ENCODE results near the gene USP34. TPM values are rescaled to one million over a fixed set of nuclear protein-coding genes. Genes with fewer than 3 reads are reported as not detected.

USP34 gene
- total and polyA plus RNA-seq, 2 of the 8 experiments (the other 6 are each of a cell fraction or from before 2014, with no cell fraction given) = 56.7 to 91.7 TPM

- no peak overlapping the region for H3K4me2 ChIP-seq (ENCODE audit: insufficient read depth in 1 of 2, low read depth in 2 of 2, low read length in 2 of 2)
- no peak overlapping the region for H3K4ac ChIP-seq (replicated peaks; ENCODE audit: insufficient read length, low read depth, low read length)
- H4K8ac ChIP-seq (ENCODE audit: extremely low read depth, insufficient read depth, low read length) = no peak overlapping the region
- no peak overlapping the region for H3K27ac ChIP-seq (ENCODE audit: low read depth, low read length)
- H2BK20ac ChIP-seq (ENCODE audit: low read length) = no peak overlapping the region
- no peak overlapping the region for H2BK5ac ChIP-seq (ENCODE audit: low read depth, low read length)
- no peaks in the 10 kb centered on the region for H3K4me1 ChIP-seq (replicated peaks in 1 of 4; ENCODE audit: control insufficient read depth in 3 of 4, insufficient read depth in 4 of 4, low read length in 3 of 4)
- H3K36me3 ChIP-seq (ENCODE audit: control insufficient read depth in 2 of 4, insufficient read depth in 4 of 4, low read length in 3 of 4) = peaks cover 0 to 18% (median 2%) of the 10 kb centered on the region in 4 experiments; a peak in 2 of 8 replicates
- no peaks in the 10 kb centered on the region for H3K79me2 ChIP-seq (ENCODE audit: control insufficient read depth in 1 of 2, insufficient read depth in 2 of 2, low read length in 2 of 2)
- H3K4me3 ChIP-seq (ENCODE audit: extremely low read depth in 1 of 4, insufficient read depth in 2 of 4, low read depth in 3 of 4, low read length in 4 of 4) = no peak overlapping the region
- H2AFZ ChIP-seq (ENCODE audit: low read length) = no peak overlapping the region
- no peak overlapping the region for H4K91ac ChIP-seq (replicated peaks; ENCODE audit: insufficient read length, low read length)
- no peaks in the 10 kb centered on the region for H3K9me3 ChIP-seq (ENCODE audit: insufficient read depth in 2 of 2, low read depth in 1 of 2, low read length in 1 of 2)
- H3K18ac ChIP-seq (ENCODE audit: extremely low read depth, low read length) = no peak overlapping the region
- H3K79me1 ChIP-seq (ENCODE audit: low read depth, low read length) = no peaks in the 10 kb centered on the region
- H2BK12ac ChIP-seq (ENCODE audit: low read depth, low read length) = no peak overlapping the region
- 91% methylated on average over 8 of the region's 8 CpGs; no CpG with 5 or more reads in 1 of the 2 experiments for WGBS, 2 experiments (ENCODE audit: extremely low coverage in 1 of 2, insufficient coverage in 1 of 2, insufficient read length in 1 of 2, insufficient replicate concordance in 2 of 2, low coverage in 1 of 2, low lambda C conversion rate in 2 of 2, missing lambda C conversion rate in 1 of 2)
- ChIA-PET POLR2A (ENCODE audit: partially characterized antibody) (no interaction called here), CTCF (ENCODE audit: partially characterized antibody) (interaction anchor here (1.1 kb wide), 1 partner anchor 200 kb away, joined by 3 read pairs; no protein-coding TSS in a partner anchor)
- H2BK120ac ChIP-seq (replicated peaks; ENCODE audit: low read depth, low read length) = no peak overlapping the region
- FAIRE-seq (no peak), DNase-seq (ENCODE audit: low read depth in 1 of 2, low spot score in 2 of 2) (no peak)
- H3K27me3 ChIP-seq (replicated peaks in 1 of 4; ENCODE audit: control insufficient read depth in 3 of 4, extremely low read depth in 1 of 4, insufficient read depth in 3 of 4, low read length in 3 of 4) = peaks cover 0 to 1% (median 0%) of the 10 kb centered on the region in 4 experiments; a peak in 1 of 7 replicates
- no peaks in the 10 kb centered on the region for H3K23me2 ChIP-seq (ENCODE audit: low read depth, low read length)
- H4K5ac ChIP-seq (ENCODE audit: insufficient read length, low read depth, low read length) = no peak overlapping the region
- no peak overlapping the region for H3K23ac ChIP-seq (ENCODE audit: insufficient read length)
- no peaks in the 10 kb centered on the region for H4K20me1 ChIP-seq (replicated peaks in 1 of 2; ENCODE audit: control insufficient read depth in 1 of 2, insufficient read depth in 2 of 2, low read length in 2 of 2)
- no peak overlapping the region for H3K56ac ChIP-seq (replicated peaks; ENCODE audit: insufficient read length, low read depth, low read length)
- no peak overlapping the region for H3K9ac ChIP-seq (replicated peaks in 1 of 4; ENCODE audit: extremely low read depth in 1 of 4, low read depth in 3 of 4, low read length in 3 of 4)
- no peak overlapping the region for H3K14ac ChIP-seq (ENCODE audit: insufficient read length)
- no peak overlapping the region for H2BK15ac ChIP-seq (ENCODE audit: low read length)
- H2AK5ac ChIP-seq (ENCODE audit: low read depth, low read length) = no peak overlapping the region
- TF ChIP-seq MAFK (IDR thresholded peaks at IDR 0.05; ENCODE audit: low read depth, low read length) = no peak
- TF ChIP-seq JUND (IDR thresholded peaks at IDR 0.05; ENCODE audit: low read length) = no peak
- TF ChIP-seq ATF2 (IDR thresholded peaks at IDR 0.05; ENCODE audit: low read length) = no peak
- TF ChIP-seq SIX5 (IDR thresholded peaks at IDR 0.05; ENCODE audit: low read depth, low read length) = no peak
- no peak for TF ChIP-seq TCF12 (IDR thresholded peaks at IDR 0.05; ENCODE audit: low read depth, low read length)
- no peak for TF ChIP-seq GTF2F1 (IDR thresholded peaks at IDR 0.05; ENCODE audit: borderline replicate concordance, low read depth, low read length)
- TF ChIP-seq CBX8 (IDR thresholded peaks at IDR 0.05; ENCODE audit: borderline replicate concordance, low read depth, low read length) = no peak
- no peak for TF ChIP-seq RXRA (IDR thresholded peaks at IDR 0.05; ENCODE audit: insufficient read depth, low read depth, low read length)
- TF ChIP-seq CHD1 (IDR thresholded peaks at IDR 0.05; ENCODE audit: low read depth, low read length) = no peak
- TF ChIP-seq YY1 (IDR thresholded peaks at IDR 0.05; ENCODE audit: low read depth, low read length) = no peak
- no peak for TF ChIP-seq EGR1 (IDR thresholded peaks at IDR 0.05; ENCODE audit: borderline replicate concordance, low read depth, low read length)
- TF ChIP-seq POLR2AphosphoS5 (IDR thresholded peaks at IDR 0.05; ENCODE audit: low read depth, low read length) = no peak
Measured at GRCh38 chr2:61288070-61288841, 182.6 kb downstream of the USP34 start.

All from H1 (cell line).